Amniotic epithelial cell (primary cell): ENCODE results near the gene LPCAT3.
"Not testable (repeated sequence)": the region's sequence is repeated elsewhere in the genome, so short reads cannot be mapped to it uniquely, and the experiment has no call there.

Source experiments
- DNase-seq: peaks from one replicate; pipeline ENCODE4 v3.0.0-alpha.2; 2010; ENCODE audit warnings: low read depth

LPCAT3 gene

DNA sequence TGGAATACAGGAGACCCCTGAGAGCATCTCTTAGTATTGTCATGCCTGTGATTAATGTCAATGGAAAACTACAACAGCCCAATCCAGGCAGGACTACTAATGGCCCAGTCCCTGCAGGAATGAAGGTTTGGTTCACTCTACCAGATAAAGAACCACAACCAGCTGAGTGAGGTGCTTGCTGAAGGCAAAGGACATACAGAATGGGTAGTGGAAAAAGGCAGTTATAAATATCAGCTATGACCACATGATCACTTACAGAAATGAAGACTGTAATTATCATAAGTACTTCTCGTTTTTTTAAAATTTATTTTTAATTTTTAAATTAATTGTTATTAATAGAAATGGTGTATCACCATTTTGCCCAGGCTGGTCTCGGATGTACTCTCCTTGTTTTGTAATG is 17.2 kb upstream of the LPCAT3 start:
- DNase-seq: no peak

DNA sequence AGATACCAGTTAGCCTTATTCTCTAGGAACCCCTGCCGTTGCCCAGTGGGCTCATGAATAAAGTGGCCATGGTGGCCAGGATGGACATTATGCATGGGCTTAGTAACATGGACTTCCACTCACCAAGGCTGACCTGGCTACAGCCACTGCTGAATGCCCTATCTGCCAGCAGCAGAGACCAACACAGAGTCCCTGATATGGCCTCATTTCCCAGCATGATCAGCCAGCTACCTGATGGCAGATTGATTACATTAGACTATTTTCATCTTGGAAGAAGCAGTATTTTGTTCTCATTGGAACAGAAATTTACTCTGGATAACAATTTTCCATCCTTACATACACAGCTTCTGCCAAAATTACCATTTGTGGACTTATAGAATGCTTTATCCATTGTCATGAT is 16.2 kb upstream of the LPCAT3 start:
- no peak for DNase-seq

DNA sequence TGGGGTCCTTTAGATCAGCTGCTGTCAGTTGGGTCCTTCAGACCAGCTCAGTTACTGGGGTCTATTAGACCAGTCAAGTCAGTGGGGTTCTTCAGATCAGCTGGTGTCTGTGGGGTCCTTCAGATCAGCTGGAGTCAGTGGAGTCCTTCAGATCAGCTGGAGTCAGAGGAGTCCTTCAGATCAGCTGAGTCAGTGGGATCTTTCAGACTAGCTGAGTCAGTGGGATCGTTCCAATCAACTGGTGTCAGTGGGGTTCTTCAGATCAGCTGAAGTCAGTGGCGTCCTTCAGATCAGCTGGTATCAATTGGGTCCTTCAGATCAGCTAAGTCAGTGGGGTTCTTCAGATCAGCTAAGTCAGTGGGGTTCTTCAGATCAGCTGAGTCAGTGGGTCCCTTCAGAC is 14.7 kb upstream of the LPCAT3 start:
- no peak for DNase-seq

DNA sequence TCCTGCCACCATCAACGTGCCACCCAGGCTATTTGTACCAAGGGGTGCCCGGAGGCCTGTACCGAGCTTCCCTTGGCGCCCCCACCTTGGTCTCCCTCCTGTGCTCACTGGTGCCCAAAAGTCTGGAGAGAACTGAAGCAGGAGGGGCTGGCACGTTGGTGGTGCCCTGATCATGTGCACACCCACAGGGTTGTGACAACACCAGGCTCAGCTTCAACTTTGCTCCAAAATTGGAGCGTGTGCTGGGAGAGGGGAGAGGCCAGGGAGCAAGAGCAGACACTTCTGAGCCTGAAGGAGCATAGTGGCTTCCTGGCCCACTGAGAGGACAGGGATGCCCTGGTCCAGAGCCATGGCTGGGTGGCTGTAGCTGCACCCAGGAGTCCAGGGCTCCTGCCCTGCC is 13.0 kb upstream of the LPCAT3 start:
- DNase-seq: no peak

DNA sequence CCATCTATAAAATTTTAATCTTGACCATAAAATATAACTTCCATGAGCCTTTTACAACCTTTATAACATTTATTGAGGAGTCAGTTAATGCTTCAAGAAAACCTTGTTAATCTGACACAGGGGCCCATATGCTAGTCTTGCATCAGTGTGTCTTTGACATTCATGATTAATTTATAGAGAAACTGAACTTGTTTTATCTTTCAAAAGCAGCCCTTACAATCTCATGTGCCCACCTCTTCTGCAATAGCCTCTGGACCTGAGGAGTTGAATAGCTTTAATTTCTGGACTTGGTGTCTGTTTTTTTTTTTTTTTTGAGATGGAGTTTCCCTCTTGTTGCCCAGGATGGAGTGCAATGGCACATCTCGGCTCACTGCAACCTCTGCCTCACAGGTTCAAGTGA is 8.6 kb upstream of the LPCAT3 start:
- no peak for DNase-seq

DNA sequence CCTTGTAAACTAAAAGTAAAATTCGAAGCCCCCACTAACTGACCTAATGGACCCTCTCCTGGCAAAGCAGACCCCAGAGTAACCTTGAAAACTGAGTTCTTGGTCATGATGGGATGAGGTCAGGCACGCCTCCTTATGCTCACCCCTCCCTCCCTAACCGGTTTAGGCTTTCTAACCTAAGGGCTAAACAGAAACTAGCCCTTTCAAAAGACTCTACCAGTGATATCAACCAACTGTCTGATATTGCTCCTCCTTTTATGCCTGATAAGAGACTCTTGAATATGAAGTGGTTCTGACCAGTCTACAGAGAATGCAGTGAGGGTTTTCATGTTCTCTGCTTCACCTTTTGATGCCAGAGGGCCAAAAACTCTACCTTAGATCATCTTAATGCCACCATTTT is 4.8 kb upstream of the LPCAT3 start:
- no peak for DNase-seq

DNA sequence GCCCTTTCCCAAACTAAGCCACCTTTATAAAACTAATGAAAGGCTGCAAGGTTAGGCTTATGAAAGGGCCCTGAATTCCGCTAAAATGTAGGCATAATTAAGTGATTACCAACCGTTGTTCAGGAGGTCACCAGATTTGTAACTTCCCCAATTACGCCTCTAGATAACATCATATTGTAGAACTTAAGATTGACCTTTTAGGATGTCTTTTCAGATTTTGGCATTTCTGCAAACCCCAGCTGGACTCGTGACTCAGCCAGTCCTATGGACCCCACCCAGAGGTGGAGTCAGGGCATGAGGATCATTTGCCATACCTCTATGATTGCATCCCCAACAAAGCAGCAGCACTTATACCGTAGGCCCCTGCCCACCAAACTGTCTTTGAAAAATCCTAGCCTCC is 3.7 kb upstream of the LPCAT3 start:
- DNase-seq: no peak

DNA sequence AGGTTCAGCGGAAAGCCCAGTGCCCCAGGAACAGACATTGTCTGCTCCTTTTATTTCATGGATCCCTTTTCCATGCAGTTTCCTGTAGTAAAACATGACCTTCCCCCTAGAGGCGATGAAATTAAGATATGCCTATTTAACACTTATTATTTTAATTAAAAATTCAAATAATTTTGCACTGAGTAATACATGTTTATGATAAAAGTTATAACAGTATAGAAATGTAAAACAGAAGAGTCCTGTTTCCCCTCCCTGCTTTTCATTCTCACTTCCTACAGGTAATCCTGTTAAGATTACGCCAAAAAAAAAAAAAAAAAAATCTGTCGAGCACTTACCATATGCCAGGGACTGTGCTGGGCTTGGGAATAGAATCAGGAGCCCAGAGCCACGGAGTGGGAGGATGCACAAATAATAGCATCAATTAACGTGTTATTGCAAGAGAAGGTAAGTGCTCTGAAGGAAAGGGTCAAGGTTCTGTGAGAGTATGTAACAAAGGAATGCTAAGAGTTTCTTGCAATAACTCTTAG is 830 bp upstream of the LPCAT3 start:
- peak; percentile 22 for DNase-seq

DNA sequence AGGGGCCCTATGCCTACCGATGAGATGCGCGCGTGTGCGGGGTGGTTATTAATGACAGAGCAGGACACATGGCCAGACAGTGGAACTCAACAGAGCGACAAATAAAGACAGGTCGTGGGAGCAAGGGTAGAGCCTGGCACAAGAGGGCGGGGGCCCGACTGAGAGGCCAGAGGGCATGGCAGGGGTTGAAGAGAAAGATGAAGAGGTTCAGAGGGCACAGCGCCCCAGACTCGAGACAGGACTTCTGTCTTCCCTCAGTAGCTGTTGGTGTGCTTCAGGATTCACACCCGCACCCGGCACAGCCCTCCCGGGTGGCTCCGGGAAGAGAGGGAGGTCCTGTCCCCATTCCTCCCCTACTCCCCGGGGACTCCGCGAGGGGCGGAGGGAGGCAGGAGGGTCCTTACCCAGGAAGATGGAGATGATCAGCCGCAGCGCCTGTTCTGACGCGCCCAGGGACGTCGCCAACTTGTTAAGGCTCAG is 366 bp downstream of the LPCAT3 start:
- DNase-seq: peak; percentile 7

DNA sequence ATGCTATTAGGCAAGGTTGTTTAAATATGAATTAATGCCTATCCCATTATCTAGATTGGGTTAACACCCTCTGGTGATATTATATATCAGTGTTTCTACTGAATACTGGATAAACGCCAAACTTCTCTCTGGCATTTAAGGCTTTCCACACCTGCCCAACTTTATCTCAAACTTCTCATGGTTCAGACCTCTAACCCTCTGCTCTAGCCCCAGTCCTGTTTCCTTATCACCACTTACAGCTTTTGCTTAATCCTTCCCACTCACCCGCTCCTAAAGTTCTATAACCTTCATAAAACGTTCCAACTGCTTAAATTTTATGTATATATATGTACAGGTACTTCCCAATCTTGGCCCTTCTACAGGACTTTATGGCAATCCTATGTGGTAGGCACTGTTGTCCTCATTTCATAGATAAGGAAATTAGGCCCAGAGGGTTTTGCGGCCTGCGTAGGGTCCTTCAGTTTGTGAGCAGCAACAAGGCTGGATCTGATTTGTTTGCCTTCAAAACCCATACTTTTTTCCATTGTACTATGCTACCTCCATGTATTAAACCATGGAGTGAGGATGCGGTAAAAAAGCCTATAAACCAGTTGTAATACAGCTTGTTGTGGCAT is 1.2 kb downstream of the LPCAT3 start:
- DNase-seq: no peak

DNA sequence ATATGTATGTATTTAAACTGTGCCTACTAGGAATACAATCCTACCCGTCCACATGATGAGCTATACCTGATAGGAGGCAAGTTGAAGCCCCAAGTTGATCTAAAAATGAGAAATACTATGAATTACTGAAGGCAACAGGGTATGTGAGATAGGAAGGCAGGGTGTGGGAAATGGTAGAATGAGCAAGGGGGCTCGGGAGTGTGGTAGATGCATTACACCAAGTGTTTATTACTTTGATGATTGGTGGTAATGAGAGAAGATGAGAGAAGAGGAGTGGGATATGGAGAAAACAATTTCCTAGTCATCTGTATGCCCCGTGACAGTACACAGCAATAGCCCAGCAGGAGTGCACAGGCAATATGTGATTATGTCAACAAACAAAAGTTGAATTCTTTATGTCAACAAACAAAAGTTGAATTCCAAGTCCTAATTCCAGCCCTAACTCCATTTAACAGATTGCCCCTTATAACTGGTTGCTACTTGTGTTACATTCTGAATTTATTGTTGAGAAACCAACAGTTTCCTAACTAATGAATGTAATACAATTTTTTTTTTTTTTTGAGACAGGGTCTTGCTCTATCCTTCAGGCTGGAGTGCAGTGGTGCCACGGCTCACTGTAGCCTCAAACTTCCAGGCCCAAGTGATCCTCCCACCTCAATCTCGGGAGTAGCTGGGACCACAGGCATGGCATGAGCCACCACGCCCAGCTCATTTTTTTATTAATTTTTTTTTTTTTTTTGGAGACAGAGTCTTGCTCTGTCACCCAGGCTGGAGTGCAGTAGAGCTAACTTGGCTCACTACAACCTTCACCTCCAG is 2.5 kb downstream of the LPCAT3 start:
- DNase-seq: no peak

DNA sequence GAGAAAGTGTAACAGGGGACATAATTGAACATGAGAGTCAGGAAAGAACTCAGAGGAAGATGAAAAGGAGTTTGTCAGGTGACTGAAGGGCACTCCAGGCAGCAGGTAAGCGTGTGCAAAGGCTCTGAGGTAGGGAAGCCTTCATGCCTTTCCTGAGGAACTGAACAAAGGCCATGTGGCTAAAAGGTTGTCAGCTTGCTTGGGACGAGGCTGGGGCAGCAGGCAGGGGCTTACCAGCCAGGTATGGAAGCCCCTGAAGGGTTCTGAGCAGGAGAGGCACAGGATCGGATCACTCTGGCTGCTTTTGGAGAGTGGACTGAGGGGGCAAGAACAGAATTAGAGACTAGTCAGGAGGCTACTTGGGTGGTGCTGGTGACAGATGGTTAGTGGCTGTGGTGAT is 5.2 kb downstream of the LPCAT3 start:
- DNase-seq: no peak

DNA sequence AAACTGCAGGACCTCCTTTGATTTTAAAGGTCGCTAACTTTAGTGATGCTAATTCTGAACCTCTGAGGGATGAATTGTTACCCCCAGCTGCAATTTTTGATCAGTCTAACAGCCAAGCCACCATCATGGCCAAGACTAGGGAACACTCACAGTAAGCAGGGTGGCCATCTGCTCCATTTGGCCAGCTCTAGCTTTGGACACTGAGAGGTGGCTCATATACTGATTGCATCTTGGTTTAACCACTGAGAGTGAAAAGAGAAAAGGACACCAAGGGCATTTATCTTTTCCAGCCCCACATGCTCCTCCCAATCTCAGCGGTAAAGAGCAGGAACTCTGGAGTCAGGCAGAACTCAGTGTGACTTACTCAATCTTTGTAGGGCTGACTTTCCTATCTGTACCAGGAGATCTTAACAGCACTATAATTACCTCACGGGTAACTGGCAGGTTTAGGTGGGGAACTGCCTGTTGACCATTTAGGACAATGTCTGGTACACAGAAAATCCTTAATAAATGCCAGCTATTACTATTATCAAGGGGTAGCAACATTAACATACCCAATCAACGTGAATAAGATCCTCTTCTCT is 6.2 kb downstream of the LPCAT3 start:
- DNase-seq: peak; percentile 45

DNA sequence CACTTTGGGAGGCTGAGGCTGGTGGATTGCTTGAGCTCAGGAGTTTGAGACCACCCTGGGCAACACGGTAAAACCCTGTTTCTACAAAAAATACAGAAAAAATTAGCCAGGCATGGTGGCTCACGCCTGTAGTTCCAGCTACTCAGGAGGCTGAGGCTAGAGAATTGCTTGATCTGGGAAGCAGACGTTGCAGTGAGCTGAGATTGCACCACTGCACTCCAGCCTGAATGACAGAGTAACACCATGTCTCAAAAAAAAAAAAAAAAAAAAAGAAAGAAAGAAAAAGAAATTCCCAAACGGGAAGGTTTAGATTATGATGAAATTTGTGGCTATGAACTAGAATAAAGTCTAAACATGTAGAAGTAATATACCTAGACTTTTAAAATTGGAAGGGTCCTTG is 6.9 kb downstream of the LPCAT3 start:
- not testable (repeated sequence) for DNase-seq

DNA sequence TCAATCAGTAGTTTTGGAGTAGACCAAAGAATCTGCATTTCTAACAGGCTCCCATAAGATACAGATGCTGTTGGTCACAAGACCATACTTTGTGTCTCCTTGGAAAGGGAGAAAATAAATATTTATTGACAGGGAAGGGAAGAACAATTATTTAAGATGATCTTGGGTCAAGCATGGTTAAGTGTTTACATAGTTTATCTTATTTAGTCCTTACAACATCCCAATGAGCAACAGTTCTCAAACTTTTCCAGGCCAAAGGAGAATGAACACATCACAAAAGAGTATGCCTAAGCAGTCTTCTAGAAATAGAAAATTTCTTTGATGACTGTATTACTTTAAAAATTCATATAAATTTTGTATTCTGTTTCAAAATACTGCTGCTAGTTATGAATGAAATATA is 8.8 kb downstream of the LPCAT3 start:
- peak; percentile 22 for DNase-seq

DNA sequence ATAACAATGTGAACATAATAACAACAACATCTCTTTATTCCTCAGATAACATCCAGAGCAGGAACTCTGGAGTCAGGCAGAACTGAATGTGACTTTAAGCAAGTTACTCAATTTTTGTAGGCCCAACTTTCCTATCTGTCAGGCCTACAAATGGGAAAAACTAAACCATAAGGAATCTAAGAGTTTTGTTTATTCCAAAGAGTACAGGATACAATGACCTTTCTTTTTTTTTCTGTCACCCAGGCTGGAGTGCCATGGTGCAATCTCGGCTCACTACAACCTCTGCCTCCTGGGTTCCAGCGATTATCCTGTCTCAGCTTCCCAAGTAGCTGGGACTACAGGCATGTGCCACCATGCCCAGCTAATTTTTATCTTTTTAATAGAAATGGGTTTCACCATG is 9.4 kb downstream of the LPCAT3 start:
- no peak for DNase-seq

DNA sequence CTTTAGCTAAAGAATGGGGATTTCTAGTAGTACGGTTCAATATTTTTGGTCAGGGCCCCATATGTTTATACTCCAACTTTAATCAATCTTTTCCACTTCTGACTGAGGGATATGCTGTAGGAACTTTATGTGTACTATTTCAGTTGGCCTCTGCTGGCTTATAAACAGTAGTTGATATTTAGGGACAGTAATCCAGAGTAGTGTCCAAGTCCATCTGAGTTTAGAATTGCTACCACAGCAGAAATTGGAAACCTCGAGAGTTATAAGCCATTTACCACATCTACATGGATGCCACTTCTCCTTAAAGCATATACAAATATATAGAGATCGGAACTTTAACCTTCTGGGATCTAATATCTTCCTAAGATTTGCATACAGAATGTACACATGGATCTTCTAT is 11.6 kb downstream of the LPCAT3 start:
- DNase-seq: no peak

DNA sequence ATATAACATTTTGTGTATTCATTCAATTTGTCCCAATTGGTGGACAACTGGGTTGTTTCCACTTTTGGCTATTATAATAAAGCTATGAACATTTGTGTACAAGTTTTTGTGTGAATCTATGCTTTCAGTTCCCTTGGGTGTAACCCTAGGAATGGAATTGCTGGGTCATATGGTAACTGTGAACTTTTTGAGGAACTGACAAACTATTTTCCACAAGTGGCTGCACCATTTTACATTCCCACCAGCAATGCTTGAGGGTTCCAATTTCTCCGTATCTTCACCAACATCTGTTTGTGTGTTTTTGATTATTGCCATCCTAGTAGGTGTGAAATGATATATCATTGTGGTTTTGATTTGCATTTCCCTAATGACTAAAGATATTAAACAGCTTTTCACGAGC is 13.0 kb downstream of the LPCAT3 start:
- no peak for DNase-seq

DNA sequence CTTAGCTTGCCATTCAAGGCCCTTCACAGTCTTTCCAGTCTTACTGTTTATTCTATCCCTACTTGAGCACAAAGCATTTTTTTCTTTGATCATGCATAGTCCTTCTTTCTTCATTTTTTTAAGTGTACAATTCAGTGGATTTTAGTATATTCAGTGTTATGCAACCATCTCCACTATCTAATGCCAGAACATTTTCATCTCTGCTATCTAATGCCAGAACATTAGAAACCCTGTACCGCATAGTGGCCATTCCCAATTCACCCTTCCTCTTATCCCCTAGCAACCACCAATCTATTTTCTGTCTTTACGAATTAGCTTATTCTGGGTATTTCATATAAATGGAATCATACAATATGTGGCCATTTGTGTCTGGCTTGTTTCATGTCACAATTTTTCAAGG is 13.4 kb downstream of the LPCAT3 start:
- no peak for DNase-seq

DNA sequence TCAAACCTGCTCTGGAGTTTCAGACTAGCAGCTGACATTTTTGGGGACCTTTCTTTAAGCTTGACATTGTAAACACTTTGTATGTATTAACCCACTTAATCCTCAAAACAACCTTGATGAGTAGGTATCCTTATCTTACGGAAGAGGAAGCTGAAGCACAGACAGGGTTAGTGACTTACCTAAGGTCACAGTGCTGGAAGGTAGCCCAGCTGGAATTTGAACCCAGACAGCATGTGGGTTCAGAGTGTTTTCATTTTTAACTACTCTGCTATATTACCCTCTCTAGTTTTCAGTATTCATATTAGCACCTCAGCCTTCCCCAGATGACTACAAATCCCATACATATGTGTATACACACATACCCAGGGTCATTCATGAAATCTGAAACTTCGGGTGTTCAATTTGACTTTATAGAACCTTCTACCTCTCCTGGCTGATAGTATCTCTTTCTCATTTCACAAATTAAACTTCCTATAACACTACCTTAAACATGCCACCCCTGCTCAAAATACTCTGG is 13.9 kb downstream of the LPCAT3 start:
- DNase-seq: no peak

DNA sequence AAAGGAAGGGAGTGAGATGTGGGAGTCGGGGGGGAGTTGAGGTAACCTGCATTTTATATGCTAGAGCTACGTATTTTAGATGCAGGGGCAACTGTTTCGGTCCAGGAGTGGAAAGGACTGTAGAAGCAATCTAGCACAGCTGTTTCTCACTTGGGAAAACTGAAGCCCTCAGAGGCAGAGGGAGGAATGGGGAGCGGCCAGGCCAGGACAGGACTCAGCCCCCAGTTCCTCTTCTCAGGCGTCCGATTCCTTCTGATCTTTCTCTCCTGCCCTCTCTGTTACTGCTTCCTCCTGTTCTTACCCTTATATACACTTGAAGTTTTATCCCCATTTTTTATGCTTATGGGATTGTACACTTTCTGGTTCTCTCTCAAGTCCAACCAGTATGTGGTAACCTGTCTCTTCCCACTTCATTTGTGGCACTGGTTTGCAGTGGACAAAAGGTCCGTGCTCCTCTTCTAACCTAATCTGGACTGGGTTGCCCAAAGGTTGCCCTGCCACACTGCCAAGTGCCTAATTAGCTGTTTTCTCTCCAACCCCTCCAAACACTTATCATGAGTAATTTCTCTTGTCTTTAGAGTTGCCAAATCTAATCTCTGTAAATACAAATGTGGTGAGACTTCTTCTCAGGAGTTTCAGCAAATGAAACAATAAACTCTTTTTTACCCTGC is 16.2 kb downstream of the LPCAT3 start:
- DNase-seq: peak; percentile 17

DNA sequence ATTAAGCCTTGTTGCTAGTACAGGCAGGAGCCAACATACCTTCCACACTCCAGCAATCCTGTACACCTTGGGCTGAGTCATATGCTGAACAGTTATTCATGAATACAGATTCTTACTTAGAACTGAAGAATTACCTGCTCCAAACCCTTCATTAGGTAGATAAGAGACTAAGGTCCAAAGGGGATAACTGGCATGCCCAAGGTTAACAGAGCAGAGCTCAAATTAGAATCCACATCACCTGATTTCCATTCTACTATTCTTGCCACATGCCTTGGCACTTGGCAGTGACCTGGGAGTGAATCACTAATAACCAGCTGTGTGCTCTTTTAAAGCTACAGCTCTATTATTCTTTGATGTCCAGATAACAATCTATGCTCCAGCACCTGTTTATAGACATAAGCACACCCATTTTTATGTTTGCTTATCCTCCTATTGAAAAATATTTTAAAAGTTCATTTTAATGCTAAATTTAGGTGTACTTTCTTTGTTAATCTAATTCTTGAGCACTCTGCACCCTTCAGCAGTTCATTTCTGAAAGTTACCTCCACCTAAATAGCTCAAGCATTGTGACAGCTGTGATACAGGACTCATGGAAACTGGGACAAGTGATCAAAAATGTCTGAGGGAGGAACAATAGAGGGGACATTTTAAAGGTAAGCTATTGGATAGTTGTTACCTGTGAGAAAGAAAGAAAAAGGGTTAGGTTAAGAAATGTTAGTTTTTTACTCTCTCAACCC is 19.4 kb downstream of the LPCAT3 start:
- DNase-seq: no peak
